ENCODE data around the gene USP25. TPM values are rescaled to one million over a fixed set of nuclear protein-coding genes. Genes with fewer than 3 reads are reported as not detected.

USP25 gene
- total RNA-seq, 4 donors from 2014 or later, result 99.4 to 130 (median 107) TPM

GRCh38 chr21:15793109-15793508, 63.3 kb downstream of the USP25 start:
- no peak for ATAC-seq
- no peak overlapping the region for H3K4me3 ChIP-seq
- TF ChIP-seq, protein P1, sequence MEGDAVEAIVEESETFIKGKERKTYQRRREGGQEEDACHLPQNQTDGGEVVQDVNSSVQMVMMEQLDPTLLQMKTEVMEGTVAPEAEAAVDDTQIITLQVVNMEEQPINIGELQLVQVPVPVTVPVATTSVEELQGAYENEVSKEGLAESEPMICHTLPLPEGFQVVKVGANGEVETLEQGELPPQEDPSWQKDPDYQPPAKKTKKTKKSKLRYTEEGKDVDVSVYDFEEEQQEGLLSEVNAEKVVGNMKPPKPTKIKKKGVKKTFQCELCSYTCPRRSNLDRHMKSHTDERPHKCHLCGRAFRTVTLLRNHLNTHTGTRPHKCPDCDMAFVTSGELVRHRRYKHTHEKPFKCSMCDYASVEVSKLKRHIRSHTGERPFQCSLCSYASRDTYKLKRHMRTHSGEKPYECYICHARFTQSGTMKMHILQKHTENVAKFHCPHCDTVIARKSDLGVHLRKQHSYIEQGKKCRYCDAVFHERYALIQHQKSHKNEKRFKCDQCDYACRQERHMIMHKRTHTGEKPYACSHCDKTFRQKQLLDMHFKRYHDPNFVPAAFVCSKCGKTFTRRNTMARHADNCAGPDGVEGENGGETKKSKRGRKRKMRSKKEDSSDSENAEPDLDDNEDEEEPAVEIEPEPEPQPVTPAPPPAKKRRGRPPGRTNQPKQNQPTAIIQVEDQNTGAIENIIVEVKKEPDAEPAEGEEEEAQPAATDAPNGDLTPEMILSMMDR (IDR thresholded peaks at IDR 0.05 in 4 of 5, conservative IDR thresholded peaks at IDR 0.05 in 1 of 5), result no peak
- no peak for TF ChIP-seq POLR2A (IDR thresholded peaks at IDR 0.05)
- no peak for DNase-seq
- in situ Hi-C loops (cut with MboI; ENCODE audit: low sequenced_read_pairs in 4 of 4), result no loop called here
- peaks cover 29 to 56% of the 10 kb centered on the region in 2 donors for H3K4me1 ChIP-seq
- H3K27me3 ChIP-seq, result no peaks in the 10 kb centered on the region
- H3K36me3 ChIP-seq, result no peaks in the 10 kb centered on the region
- H3K27ac ChIP-seq, result peak overlapping the region in 1 of 4 donors; percentile 22
- intact Hi-C loops (cut with DNase I; ENCODE audit: low total_unique reads), result no loop called here
- H3K9me3 ChIP-seq, result no peaks in the 10 kb centered on the region

GRCh38 chr21:15793550-15794235, 63.9 kb downstream of the USP25 start:
- ATAC-seq, result no peak
- intact Hi-C loops (cut with DNase I; ENCODE audit: low total_unique reads), result no loop called here

DNA sequence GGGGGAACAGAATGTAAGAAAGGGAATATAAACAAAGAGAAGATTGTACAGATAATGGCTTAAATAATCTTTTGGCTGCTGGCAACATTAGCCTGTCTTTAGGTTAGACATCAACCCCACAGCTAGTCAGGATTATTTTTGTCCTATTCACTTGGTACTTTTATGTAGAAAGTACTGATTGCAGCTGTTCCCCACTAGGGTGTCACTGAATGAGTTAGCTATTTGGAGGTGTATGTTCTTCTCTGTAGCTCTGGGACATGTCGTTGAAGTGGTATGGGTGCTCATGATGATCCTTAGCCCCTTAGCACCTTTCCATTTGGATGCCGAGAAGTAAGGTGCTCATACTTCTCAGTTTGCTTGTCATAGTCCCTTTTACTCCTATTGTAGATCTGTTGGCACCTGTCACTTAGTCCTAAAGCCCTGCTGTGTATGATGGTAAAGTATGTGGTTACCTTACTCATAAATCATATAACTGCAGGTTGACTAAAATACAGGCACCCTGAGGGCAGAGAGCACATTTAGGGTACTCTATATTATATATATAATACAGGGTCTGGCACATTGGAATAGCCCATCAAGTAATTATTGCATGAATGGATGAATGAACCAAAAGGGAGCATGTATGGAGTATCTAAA, 64.6 kb downstream of the USP25 start:
- DNase-seq, result no peak
- ATAC-seq, result peak in 1 of 2 donors; percentile 41
- Histone ChIP-seq H3K27ac (peak overlapping the region in 1 of 4 donors; percentile 22), H3K36me3 (no peaks in the 10 kb centered on the region), H3K4me3 (no peak overlapping the region), H3K9me3 (no peaks in the 10 kb centered on the region), H3K4me1 (peaks cover 38 to 53% of the 10 kb centered on the region in 2 donors), H3K27me3 (no peaks in the 10 kb centered on the region)
- in situ Hi-C loops (cut with MboI; ENCODE audit: low sequenced_read_pairs in 4 of 4) (no loop called here), intact Hi-C loops (cut with DNase I; ENCODE audit: low total_unique reads) (no loop called here)
- TF ChIP-seq, protein P1 (IDR thresholded peaks at IDR 0.05 in 4 of 5, conservative IDR thresholded peaks at IDR 0.05 in 1 of 5), result no peak
- TF ChIP-seq POLR2A (IDR thresholded peaks at IDR 0.05), result no peak

More at GRCh38 chr21:15793550-15794235, 63.9 kb downstream of the USP25 start:
- H3K27ac ChIP-seq, result peak overlapping the region in 1 of 4 donors; percentile 22
- H3K9me3 ChIP-seq, result no peaks in the 10 kb centered on the region
- no peak for DNase-seq
- no peaks in the 10 kb centered on the region for H3K36me3 ChIP-seq
- H3K4me1 ChIP-seq, result peaks cover 33 to 56% of the 10 kb centered on the region in 2 donors
- TF ChIP-seq POLR2A (IDR thresholded peaks at IDR 0.05), result no peak
- TF ChIP-seq, protein P1 (IDR thresholded peaks at IDR 0.05 in 4 of 5, conservative IDR thresholded peaks at IDR 0.05 in 1 of 5), result no peak
- H3K27me3 ChIP-seq, result no peaks in the 10 kb centered on the region
- in situ Hi-C loops (cut with MboI; ENCODE audit: low sequenced_read_pairs in 4 of 4), result no loop called here
- H3K4me3 ChIP-seq, result no peak overlapping the region

DNA sequence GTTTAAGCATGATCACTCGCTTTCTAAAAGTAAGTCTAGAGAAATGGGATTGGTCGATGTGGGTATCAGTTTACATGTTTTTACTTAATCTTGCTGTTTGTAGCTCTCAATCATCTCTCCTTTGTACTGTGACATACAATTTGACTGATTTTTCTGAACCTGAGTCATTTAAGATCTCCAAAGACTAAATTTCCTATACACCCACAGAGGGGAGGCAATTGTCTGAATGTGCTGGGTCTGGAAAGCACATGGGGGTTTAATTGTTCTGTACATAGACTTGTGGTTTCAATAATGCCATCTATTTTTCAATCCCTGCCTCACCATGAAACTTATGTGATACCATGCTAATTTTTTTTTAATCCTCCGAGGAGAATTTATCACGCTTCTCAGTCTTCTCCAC, 65.8 kb downstream of the USP25 start:
- in situ Hi-C loops (cut with MboI; ENCODE audit: low sequenced_read_pairs in 4 of 4), result no loop called here
- H3K4me1 ChIP-seq, result peaks cover 45 to 60% of the 10 kb centered on the region in 2 donors
- no peak overlapping the region for H3K4me3 ChIP-seq
- peak overlapping the region in 1 of 4 donors; percentile 22 for H3K27ac ChIP-seq
- H3K9me3 ChIP-seq, result no peaks in the 10 kb centered on the region
- no peaks in the 10 kb centered on the region for H3K27me3 ChIP-seq
- DNase-seq (no peak), ATAC-seq (no peak)
- H3K36me3 ChIP-seq, result no peaks in the 10 kb centered on the region
- intact Hi-C loops (cut with DNase I; ENCODE audit: low total_unique reads), result no loop called here
- TF ChIP-seq, protein P1 (IDR thresholded peaks at IDR 0.05 in 4 of 5, conservative IDR thresholded peaks at IDR 0.05 in 1 of 5), result no peak
